Cerebellar cortex (tissue), 1 donor: ENCODE data around the gene PLCB1.

Source experiments
- DNase-seq: peaks from one replicate; pipeline ENCODE4 v3.0.0-alpha.2; 2015; ENCODE audit warnings: low spot score

Gene PLCB1

GRCh38 chr20:8129211-8129976 is 2.7 kb upstream of the PLCB1 start:
- no peak for DNase-seq

GRCh38 chr20:8130840-8131526 is 1.1 kb upstream of the PLCB1 start:
- no peak for DNase-seq

- DNase-seq = no peak
Measured at GRCh38 chr20:8132484-8133309, 631 bp downstream of the PLCB1 start.

- DNase-seq = no peak
Measured at GRCh38 chr20:8133310-8133768, 1.3 kb downstream of the PLCB1 start.

GRCh38 chr20:8133851-8134451 is 1.9 kb downstream of the PLCB1 start:
- peak; percentile 46 for DNase-seq

DNA sequence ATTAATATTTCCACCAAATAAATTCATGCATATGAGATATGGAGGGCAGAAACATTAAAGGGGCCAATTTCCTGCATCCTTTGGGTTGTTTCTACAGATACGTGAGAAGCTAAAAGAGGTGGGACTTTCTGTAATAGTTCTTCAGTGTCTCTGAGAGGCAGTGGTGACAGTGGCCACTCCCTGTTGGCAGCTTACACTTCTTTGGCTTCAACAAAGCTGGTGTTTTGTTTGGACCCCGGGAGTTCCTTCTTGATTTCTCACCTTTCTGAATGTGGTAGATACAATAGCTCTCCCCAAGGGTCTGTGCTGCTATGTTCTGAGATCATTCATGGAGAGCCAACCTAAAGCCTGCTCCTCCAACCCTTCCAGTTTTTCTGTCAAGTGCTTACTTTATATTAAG is 7.8 kb downstream of the PLCB1 start:
- no peak for DNase-seq

DNA sequence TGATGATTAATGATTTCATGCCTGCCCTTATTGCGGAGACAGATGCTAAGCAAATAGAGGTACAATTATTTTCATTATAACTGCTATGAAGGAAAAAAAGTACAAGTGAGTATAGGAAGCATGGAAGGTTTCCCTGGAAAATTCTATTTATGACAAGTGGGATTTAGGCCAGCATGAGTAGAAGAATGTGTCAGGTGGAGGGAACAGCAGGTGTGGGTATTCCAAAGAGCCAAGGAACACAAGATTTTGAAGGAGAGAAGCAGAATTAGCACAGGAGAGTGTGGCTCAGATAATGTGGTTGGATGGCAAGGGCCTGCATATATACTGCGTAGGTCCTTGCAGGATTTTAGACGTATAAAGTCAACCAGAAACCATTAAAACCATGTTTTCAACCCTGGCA is 11.4 kb downstream of the PLCB1 start:
- DNase-seq = peak; percentile 52

- DNase-seq = no peak
Measured at GRCh38 chr20:8144282-8145245, 12.5 kb downstream of the PLCB1 start.

GRCh38 chr20:8145246-8146168 is 13.4 kb downstream of the PLCB1 start:
- DNase-seq = no peak

DNA sequence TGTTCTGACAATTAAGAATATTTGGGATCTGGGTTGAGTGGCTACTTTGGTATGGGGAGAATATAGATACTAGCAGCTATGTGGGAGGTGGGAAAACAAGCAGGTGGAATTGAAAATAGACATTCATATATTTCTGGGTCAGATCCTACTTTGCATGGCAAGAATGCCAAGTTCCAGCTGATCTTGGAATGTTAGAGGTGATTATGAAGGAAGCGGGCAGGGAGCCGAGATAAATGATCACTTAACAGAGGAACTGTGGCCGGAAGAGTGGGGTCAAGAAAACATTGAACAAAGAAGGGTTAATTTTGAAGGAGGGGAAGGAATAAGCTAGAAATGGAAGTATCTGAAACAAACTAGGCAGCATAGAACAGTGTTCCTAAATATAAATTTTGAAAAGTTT is 15.4 kb downstream of the PLCB1 start:
- no peak for DNase-seq

DNA sequence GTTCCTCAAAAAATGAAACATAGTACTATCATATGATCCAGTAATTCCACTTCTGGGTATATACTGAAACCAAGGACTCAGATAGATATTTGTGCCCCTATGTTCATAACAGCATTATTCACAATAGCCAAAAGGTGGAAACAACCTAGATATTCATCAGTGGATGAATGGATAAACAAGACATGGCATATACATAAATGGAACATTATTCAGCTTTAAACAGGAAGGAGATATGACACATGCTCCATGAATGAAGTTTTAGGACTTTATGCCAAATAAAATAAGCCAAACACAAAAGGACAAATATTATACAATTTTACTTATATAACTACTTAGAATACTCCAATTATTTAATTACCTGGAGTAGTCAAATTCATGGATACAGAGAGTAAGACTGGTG is 16.4 kb downstream of the PLCB1 start:
- DNase-seq = no peak

GRCh38 chr20:8150591-8150990 is 18.5 kb downstream of the PLCB1 start:
- DNase-seq = no peak

DNA sequence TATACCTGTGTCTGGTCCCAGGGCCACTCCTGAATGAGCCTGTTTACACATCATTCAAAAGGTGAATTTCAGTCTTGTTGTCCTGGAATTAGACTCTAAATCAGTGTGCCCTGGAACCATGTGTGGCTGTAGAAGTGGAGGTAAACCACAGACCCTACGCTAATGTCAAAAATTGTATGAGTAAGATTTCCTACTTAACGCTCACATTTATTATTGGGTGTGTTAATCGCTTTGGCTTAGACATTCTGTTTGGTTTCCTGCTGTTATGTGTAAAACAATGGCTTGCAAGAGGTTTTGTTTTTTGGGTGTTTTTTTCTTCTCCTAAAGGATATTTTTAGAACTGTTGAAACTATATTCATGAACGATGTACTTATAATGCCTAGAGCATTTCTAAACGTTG is 19.3 kb downstream of the PLCB1 start:
- DNase-seq = no peak

- DNase-seq = no peak
Measured at GRCh38 chr20:8152183-8152582, 20.1 kb downstream of the PLCB1 start.

DNA sequence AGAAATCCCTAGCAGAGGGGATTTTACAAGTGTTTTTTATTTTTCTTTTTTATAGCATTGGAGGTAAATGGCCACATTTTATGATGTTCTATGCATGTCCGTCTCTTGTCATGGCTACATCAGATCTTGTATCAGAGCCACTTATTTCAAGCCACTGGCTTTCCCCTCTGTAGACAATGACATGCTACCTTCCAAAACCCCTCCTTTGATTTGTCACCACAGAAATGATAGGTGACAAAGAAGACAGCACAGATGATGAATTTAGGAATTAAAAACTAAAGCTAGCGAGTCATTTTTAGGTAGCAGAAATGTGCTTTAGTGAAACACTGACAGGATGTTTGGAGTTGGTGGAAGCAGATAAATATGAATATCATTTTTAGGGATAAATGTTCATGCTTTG is 20.8 kb downstream of the PLCB1 start:
- DNase-seq = no peak

DNA sequence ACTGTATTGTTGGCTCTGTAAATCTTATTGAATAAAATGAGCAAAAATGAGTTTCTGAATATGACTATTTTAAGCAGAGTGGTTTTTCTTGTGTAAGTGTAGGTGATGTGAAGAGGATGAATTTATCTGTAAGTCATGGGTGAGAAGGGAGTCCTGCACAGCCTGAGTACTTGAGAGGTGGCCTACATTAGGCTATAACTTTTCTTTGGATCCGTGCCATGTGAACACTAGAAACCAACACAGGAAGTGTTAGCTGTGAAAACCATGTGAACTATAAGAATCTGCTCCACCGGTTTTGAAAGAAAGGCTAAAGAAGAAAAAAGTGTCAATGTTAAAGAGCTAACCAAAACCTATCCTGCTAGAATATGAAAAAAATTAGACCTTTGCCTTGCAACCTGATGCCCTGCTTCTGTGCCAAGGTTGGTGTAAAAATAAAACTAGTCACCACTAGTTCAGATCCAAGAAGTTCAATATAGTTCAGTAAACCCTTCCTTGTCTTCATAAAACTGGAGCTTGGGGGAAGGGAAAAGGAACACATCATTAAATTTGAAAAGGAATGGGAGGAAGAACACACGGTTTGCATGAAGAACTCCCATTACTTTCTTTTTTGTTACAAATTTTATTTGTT is 21.3 kb downstream of the PLCB1 start:
- no peak for DNase-seq

DNA sequence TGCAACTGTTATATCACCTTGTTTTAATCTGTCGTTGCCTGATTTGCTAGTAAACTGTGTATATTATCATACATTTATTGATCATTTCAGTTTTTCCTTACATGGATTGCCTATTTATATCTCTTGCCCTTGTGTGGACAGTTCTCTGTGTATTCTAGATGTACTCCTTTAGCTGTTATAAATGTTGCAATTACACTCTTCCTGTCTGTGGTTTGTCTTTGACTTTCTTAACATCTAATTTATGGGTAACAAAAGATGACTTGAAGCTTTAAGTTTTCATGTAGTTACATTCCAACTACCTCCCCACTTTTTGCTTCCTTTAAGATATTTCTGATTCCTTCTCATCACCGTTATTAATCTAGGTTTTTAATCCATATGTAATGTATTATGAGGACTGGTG is 22.6 kb downstream of the PLCB1 start:
- no peak for DNase-seq

- no peak for DNase-seq
Measured at GRCh38 chr20:8155229-8155628, 23.2 kb downstream of the PLCB1 start.

DNA sequence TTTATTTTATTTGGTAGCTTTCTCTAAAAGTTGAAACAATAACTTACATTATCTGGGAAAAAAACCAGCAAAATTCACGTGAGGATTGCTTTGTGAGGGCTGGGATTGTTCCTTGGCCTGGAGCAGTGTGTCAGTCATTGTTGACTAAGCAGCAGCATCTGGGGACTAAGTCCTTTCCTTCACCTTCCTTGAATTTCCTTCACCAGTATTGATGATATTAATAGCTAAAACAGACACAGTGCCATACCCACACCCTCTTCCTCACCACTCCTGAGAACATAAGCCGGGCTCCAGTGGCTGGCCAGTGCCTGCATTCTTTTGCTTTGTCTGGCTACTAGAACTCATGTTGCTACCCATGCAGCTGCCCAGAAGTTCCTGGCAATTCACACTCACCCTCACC is 23.7 kb downstream of the PLCB1 start:
- no peak for DNase-seq
